Tibial nerve (tissue), 4 donors: ENCODE data around the gene VAMP4.

Experiments
- EP300 ChIP-seq, 2 donors: sonication (generic); formaldehyde crosslinking; IDR thresholded peaks; one replicate each; pipeline ENCODE4 v1.6.1; 2017; ENCODE audit warnings: antibody characterized with exemption in 2 of 2, mild to moderate bottlenecking in 1 of 2
- TF ChIP-seq, protein P1 (sequence below), 5 experiments: fragments of 200-600 bp in 3 of 5; fragments of 450-650 bp in 2 of 5; sonication (generic) in 3 of 5; IDR thresholded peaks; one replicate each; pipeline ENCODE4 v1.5.1; 2016 to 2019; ENCODE audit warnings: antibody characterized with exemption in 5 of 5, mild to moderate bottlenecking in 3 of 5, moderate library complexity in 2 of 5

GRCh38 chr1:171740987-171741871 is 636 bp downstream of the VAMP4 start:
- TF ChIP-seq, protein P1, sequence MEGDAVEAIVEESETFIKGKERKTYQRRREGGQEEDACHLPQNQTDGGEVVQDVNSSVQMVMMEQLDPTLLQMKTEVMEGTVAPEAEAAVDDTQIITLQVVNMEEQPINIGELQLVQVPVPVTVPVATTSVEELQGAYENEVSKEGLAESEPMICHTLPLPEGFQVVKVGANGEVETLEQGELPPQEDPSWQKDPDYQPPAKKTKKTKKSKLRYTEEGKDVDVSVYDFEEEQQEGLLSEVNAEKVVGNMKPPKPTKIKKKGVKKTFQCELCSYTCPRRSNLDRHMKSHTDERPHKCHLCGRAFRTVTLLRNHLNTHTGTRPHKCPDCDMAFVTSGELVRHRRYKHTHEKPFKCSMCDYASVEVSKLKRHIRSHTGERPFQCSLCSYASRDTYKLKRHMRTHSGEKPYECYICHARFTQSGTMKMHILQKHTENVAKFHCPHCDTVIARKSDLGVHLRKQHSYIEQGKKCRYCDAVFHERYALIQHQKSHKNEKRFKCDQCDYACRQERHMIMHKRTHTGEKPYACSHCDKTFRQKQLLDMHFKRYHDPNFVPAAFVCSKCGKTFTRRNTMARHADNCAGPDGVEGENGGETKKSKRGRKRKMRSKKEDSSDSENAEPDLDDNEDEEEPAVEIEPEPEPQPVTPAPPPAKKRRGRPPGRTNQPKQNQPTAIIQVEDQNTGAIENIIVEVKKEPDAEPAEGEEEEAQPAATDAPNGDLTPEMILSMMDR (IDR thresholded peaks at IDR 0.05), result peak in 2 of 5 experiments; percentile 7 to 15
- no peak for TF ChIP-seq EP300 (IDR thresholded peaks at IDR 0.05)
